Measurements from ENCODE around the gene CLSTN2.

The CLSTN2 gene

GRCh38 chr3:140246578-140246977, 311.6 kb downstream of the CLSTN2 start:
- no peak for DNase-seq

GRCh38 chr3:140247775-140248174, 312.8 kb downstream of the CLSTN2 start:
- no peak for DNase-seq

DNA sequence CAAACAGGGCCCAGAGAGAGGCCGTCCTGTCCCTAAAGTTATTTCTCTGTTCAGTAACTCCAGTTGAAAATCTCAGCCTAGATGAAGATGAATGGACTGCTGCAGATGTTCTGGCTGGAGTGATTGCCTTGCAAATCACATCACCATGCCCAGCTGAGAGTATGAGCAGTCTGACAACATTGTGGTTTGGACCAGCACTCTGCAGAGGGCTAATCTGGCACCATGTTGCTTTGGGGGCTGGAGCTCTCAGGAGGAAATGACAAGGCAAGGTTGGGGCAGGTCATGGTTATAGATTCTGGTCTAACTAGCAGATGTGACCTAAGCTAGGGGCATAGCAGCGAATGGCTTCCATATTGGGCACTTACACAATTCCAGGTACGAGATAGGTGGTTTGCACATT, 314.2 kb downstream of the CLSTN2 start:
- DNase-seq: no peak

DNA sequence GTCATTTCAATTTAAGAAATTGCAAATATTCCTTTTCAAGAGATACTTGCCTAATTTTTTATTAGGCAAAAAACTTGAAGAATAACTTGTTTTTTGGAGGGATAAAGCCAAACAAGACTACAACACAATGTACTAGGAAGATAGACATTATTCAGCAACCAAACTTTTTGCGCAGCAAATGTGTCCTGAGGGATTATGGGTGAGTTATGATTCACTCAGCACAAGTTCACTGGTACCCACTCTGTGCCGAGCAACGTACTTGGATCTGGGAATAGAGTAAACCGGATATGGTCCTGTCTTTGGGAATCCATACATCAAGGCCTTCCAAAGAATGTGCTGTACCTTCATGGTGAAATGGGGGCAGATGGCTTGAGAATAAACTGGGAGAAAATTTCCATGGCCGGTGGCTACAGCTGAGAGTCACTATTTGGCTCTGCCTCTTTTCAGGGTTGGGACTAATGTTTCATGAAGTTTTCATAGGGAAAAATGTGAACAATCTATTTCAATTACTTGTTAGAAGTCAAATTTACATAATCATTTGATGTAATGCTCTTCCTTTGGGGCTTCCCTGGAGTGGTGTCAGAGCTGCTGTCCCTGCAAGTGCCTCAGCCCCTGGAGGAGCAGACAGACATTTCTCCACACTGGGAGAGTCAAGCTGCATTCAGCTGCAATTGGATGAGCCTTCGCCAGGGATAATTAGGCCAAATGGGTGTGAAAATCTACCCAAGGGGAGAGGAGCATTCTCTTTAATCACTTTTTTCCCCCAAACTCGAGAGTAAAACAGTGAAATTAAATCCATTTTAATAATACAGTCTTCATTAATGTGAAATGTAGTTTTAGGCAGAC, 315.2 kb downstream of the CLSTN2 start:
- DNase-seq: no peak

- no peak for DNase-seq
Measured at GRCh38 chr3:140250945-140251344, 316.0 kb downstream of the CLSTN2 start.

- DNase-seq: no peak
Measured at GRCh38 chr3:140251678-140252077, 316.7 kb downstream of the CLSTN2 start.

- no peak for DNase-seq
Measured at GRCh38 chr3:140252812-140253656, 318.0 kb downstream of the CLSTN2 start.

GRCh38 chr3:140258222-140258724, 323.3 kb downstream of the CLSTN2 start:
- no peak for DNase-seq

DNA sequence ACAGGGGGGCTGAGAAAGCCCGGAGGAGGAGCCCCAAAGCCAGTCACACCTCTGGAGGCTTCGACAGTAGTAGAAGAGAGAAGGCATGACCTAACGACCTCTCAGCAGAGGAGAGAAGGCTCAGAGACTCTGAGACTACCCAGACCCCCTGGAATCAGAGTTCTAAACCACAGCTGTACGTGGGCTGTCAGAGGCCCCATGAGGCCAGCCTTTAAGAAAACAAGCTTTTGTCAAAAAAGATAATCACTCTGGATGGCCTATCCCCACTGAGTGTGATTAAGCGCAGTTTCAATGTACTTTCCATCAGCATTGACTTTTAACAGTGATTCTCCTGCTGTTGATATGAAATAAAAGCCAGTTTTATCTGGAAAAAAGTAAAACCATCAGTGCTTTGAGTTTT, 330.3 kb downstream of the CLSTN2 start:
- no peak for DNase-seq

- DNase-seq: no peak
Measured at GRCh38 chr3:140268103-140268502, 333.1 kb downstream of the CLSTN2 start.

GRCh38 chr3:140268610-140269009, 333.6 kb downstream of the CLSTN2 start:
- no peak for DNase-seq

- no peak for DNase-seq
Measured at GRCh38 chr3:140270329-140270728, 335.3 kb downstream of the CLSTN2 start.

DNA sequence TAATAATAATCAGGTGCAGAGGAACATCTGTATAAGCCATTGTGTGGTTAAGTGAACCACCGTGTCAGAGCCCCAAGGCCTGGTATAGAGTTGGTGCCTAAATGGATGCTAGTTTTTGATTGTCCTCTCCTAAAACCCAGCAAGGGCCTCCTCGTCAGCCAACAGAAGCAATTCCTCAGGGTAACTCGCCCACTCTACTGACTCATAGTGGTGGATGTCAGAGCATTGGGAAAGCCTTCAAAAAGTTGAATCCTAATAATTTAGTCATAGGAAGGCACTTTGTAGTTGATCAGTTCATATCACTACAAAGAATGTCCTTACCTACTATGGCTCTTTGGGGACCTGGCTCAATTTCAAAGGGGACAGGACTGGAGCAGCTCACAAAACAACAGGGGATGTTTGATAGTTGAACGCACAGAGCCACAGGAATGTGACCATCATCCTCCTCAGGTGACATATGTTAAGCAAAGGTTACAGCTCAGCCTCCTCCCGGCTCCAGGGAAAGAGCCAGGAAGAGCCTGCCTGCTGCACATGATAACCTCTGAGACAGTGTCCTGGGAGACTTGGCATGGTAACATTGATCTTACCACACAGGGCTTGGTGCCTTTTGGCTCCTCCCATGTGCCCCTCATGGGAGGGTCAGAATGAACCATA, 338.7 kb downstream of the CLSTN2 start:
- no peak for DNase-seq

GRCh38 chr3:140274429-140274828, 339.4 kb downstream of the CLSTN2 start:
- no peak for DNase-seq

GRCh38 chr3:140276703-140277102, 341.7 kb downstream of the CLSTN2 start:
- DNase-seq: no peak

GRCh38 chr3:140277886-140278285, 342.9 kb downstream of the CLSTN2 start:
- DNase-seq: no peak

DNA sequence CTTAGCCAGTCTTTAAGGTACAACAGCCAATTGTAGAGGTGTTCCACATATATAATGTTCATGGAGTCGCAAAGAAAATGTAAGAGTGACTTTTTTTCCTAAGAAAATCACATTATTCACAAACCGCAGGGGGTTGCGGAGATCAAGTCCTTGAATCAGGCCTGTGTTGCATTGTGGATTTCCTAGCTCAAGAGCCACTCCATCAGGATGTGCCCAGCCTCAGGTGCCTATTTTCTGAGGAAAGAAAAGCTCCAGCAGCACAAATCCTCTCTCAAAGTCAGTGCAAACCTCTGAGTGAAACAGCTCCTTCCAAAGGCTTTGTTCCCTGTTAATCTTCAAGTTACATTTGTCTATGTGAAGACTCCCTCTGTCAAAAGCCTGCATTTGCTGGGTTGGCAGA, 349.4 kb downstream of the CLSTN2 start:
- no peak for DNase-seq

DNA sequence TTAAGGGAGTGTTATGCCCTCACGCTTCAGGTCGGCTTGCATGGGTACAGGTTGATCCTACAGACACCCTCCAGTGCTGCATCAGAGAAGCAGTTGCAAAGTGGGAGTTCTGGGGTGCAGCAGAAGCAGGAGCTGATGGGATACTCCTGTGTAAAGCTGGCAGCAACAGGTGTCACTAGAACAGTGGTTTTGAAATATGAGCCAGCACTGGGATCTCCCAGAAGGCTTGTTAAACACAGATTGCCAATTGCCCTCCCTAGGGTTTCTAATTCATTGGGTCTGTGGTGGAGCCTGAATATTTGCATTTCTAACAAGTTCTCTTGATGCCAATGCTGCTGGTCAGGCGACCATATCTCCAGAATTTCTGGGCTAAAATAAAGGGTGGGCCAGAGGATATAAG, 350.4 kb downstream of the CLSTN2 start:
- no peak for DNase-seq

DNA sequence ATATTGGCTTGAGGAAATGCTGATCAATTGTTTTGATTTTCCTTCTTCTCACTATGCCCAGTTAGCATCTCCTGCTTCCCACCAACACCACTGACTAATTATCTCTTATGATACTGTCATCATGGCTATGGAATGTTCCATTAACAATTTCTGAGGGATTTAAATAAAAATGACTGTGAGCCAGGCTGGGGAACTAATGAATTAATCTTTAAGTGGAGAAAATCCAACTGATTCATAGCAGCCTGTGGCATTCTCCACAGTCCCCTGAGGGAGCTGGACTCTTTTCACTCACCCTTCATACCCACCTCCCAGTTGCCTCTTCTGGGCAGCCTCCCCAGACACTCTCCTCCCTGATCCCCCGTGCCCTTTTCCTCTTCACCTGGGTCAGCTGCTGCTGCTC, 353.6 kb downstream of the CLSTN2 start:
- no peak for DNase-seq

GRCh38 chr3:140290105-140290504, 355.1 kb downstream of the CLSTN2 start:
- no peak for DNase-seq

DNA sequence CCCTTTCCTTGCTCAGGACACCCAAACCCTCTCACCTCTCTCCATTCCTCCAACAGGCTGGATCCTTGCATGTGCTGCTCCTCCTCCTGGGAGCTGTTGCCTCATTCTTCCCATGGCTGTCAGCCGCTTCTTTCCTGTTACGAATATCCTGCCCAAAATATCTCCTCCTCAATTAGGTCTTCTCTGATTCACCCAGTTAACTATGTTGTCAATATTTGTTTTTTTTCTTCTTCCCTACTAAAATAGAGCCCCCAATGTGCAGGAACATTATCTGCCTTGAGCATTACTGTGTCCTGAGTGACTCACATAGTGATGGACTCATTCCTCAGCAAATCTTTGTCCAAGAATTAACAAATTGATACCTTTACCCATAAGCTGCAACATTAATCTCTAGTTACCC, 357.2 kb downstream of the CLSTN2 start:
- no peak for DNase-seq

DNA sequence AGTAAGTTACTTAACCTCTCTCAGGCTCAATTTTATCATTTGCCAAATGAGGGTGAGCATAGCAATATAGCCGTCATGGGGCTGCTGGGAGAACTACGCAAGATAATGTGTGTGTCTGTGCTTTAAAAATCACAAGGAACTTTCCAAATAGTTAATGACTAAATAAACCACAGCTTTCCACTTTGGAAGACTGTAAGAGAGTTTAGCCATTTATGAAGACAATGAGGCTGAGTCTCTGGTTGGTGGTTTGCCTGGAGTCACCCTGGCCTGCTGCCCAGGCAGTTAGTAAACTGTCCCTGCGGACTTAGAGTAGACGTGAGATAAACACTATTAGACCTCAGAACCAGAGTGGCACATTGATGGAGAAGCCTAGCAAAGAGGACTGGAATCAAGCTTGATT, 357.7 kb downstream of the CLSTN2 start:
- DNase-seq: no peak

GRCh38 chr3:140294058-140294457, 359.1 kb downstream of the CLSTN2 start:
- DNase-seq: no peak
